IMR-90 (cell line): ENCODE measurements around the gene LRRC10B. TPM values are rescaled to one million over a fixed set of nuclear protein-coding genes. Genes with fewer than 3 reads are reported as not detected.

Experiments used
- ATAC-seq: fragments of 200-7000 bp; cut with Tn5 transposase; 2 replicates; pipeline ENCODE4 v1.9.1; 2020; ENCODE audit warnings: low read depth, mild to moderate bottlenecking, moderate library complexity
- BruUV-seq: library from RNA; stranded (reverse); fragments of 400-500 nt; replicated peaks from 2 replicates; lab custom pipeline; 2021; lab: Mats Ljungman, UMichigan
- CTCF ChIA-PET: fragments of 300-600 bp; formaldehyde crosslinking; extraction: SDS; loops from one replicate; lab custom pipeline; 2021; ENCODE audit warnings: antibody characterized with exemption; lab: Yijun Ruan, JAX
- POLR2A ChIA-PET: fragments of 300-600 bp; sonication (Branson Sonifier 250); formaldehyde crosslinking; loops from one replicate; lab custom pipeline; 2022; ENCODE audit warnings: antibody characterized with exemption; ENCODE audit not compliant: unreplicated experiment; lab: Charles Lee
- DNase-seq: peaks from one replicate; pipeline ENCODE4 v3.0.0; 2013
- H2AFZ ChIP-seq: replicated peaks from 2 replicates; pipeline ENCODE3; 2013; ENCODE audit warnings: low read length, mild to moderate bottlenecking; ENCODE audit not compliant: poor library complexity
- H2AK5ac ChIP-seq: 2 replicates; pipeline ENCODE4 v1.6.1; 2013; ENCODE audit warnings: low read depth, low read length, inconsistent platforms
- H2AK9ac ChIP-seq: replicated peaks from 2 replicates; pipeline ENCODE3; 2013; ENCODE audit warnings: mild to moderate bottlenecking, low read depth, low read length, moderate library complexity; ENCODE audit not compliant: poor library complexity
- H2BK120ac ChIP-seq: 2 replicates; pipeline ENCODE4 v1.6.1; 2013; ENCODE audit warnings: low read depth, low read length, inconsistent platforms
- H2BK15ac ChIP-seq: 3 replicates; pipeline ENCODE4 v1.6.1; 2013; ENCODE audit warnings: low read depth, low read length, inconsistent platforms
- H2BK20ac ChIP-seq: 2 replicates; pipeline ENCODE4 v1.6.1; 2013; ENCODE audit warnings: low read depth, mild to moderate bottlenecking, inconsistent platforms, low read length, moderate library complexity
- H2BK5ac ChIP-seq: 2 replicates; pipeline ENCODE4 v1.6.1; 2013; ENCODE audit warnings: mild to moderate bottlenecking, low read depth, low read length, inconsistent platforms; ENCODE audit not compliant: poor library complexity, severe bottlenecking
- H3K14ac ChIP-seq: replicated peaks from 2 replicates; pipeline ENCODE4 v1.6.1; 2013; ENCODE audit warnings: low read depth, low read length, inconsistent platforms
- H3K18ac ChIP-seq: 2 replicates; pipeline ENCODE4 v1.6.1; 2013; ENCODE audit warnings: low read depth, low read length, control low read depth
- H3K23ac ChIP-seq: 2 replicates; pipeline ENCODE4 v1.6.1; 2013; ENCODE audit warnings: low read depth, low read length, inconsistent platforms
- H3K27ac ChIP-seq: 2 replicates; pipeline ENCODE4 v1.5.1; 2013; ENCODE audit warnings: mild to moderate bottlenecking, control low read depth, low read length; ENCODE audit not compliant: insufficient read depth
- H3K27me3 ChIP-seq: 2 replicates; pipeline ENCODE4 v1.6.1; 2013; ENCODE audit warnings: low read length; ENCODE audit not compliant: control insufficient read depth, insufficient read depth
- H3K36me3 ChIP-seq: 2 replicates; pipeline ENCODE4 v1.6.1; 2013; ENCODE audit warnings: low read length, mixed read lengths; ENCODE audit not compliant: control insufficient read depth, insufficient read depth
- H3K4ac ChIP-seq: 2 replicates; pipeline ENCODE4 v1.6.1; 2013; ENCODE audit warnings: low read depth, low read length, inconsistent platforms
- H3K4me1 ChIP-seq: 2 replicates; pipeline ENCODE4 v1.6.1; 2013; ENCODE audit warnings: low read length, mixed read lengths; ENCODE audit not compliant: control insufficient read depth, insufficient read depth
- H3K4me2 ChIP-seq: 2 replicates; pipeline ENCODE4 v1.6.1; 2013; ENCODE audit warnings: low read depth, mild to moderate bottlenecking, control low read depth, low read length, moderate library complexity
- H3K4me3 ChIP-seq: 2 replicates; pipeline ENCODE4 v1.5.1; 2013; ENCODE audit warnings: low read depth, mild to moderate bottlenecking, control low read depth, low read length, moderate library complexity; ENCODE audit not compliant: insufficient read depth
- H3K56ac ChIP-seq: 2 replicates; pipeline ENCODE4 v1.6.1; 2013; ENCODE audit warnings: low read length, inconsistent platforms; ENCODE audit not compliant: insufficient read depth; ENCODE audit errors: extremely low read depth
- H3K79me1 ChIP-seq, 2 experiments: 2 replicates each; pipeline ENCODE4 v1.6.1; 2013; ENCODE audit warnings: low read length in 2 of 2, inconsistent platforms in 1 of 2, low read depth in 1 of 2
- H3K9ac ChIP-seq: 2 replicates; pipeline ENCODE4 v1.6.1; 2013; ENCODE audit warnings: low read depth, low read length, control low read depth
- H3K9me1 ChIP-seq: 2 replicates; pipeline ENCODE4 v1.6.1; 2013; ENCODE audit warnings: low read length, inconsistent platforms; ENCODE audit not compliant: insufficient read depth
- H3K9me3 ChIP-seq: 2 replicates; pipeline ENCODE4 v1.6.1; 2013; ENCODE audit warnings: low read length; ENCODE audit not compliant: control insufficient read depth, insufficient read depth
- H4K20me1 ChIP-seq: 2 replicates; pipeline ENCODE4 v1.6.1; 2013; ENCODE audit warnings: low read length, inconsistent platforms; ENCODE audit not compliant: insufficient read depth
- H4K5ac ChIP-seq: 2 replicates; pipeline ENCODE4 v1.6.1; 2013; ENCODE audit warnings: mild to moderate bottlenecking, low read depth, low read length, control low read depth
- H4K8ac ChIP-seq, 2 experiments: 2 replicates each; pipeline ENCODE4 v1.6.1; 2013; ENCODE audit warnings: low read depth in 2 of 2, low read length in 2 of 2, control low read depth in 1 of 2, inconsistent platforms in 1 of 2
- H4K91ac ChIP-seq: 2 replicates; pipeline ENCODE4 v1.6.1; 2013; ENCODE audit warnings: low read depth, low read length, inconsistent platforms; ENCODE audit not compliant: insufficient read depth
- BHLHE40 ChIP-seq: fragments of 150-350 bp; IDR thresholded peaks from 2 replicates; pipeline ENCODE4 v1.6.1; 2016; ENCODE audit warnings: mild to moderate bottlenecking, low read depth, low read length
- RAD21 ChIP-seq: IDR thresholded peaks from 2 replicates; pipeline ENCODE4 v1.6.1; 2012; ENCODE audit warnings: low read length, improper control_type of control experiment
- SMC3 ChIP-seq: fragments of 150-350 bp; IDR thresholded peaks from 2 replicates; pipeline ENCODE4 v1.6.1; 2016; ENCODE audit warnings: low read depth, mild to moderate bottlenecking, antibody characterized with exemption, low read length, moderate library complexity
- WGBS, 2 experiments: methylation state at CpG; one replicate each; pipeline versions ENCODE4 v1.1.5 to v1.1.7; 2013; ENCODE audit warnings: missing lambda C conversion rate in 2 of 2; ENCODE audit not compliant: insufficient read length in 1 of 2; ENCODE audit errors: extremely low coverage in 2 of 2; 5-methylcytosine and 5-hydroxymethylcytosine counted together
- dilution Hi-C: fragments of 300-500 bp; cut with HindIII; formaldehyde crosslinking; loops from one replicate; pipeline ENCODE4 v1.14.3; 2018; ENCODE audit warnings: low sequenced_read_pairs; ENCODE audit not compliant: unreplicated experiment
- in situ Hi-C: fragments of 300-500 bp; cut with MboI; formaldehyde crosslinking; loops from 3 replicates; pipeline ENCODE4 v1.14.3; 2019; ENCODE audit warnings: low sequenced_read_pairs, inconsistent platforms, mixed read lengths
- intact Hi-C: fragments of 100-400 bp; cut with micrococcal nuclease; formaldehyde crosslinking; loops from 2 replicates; pipeline ENCODE4 v1.10.0; 2022
- polyA plus RNA-seq, 3 experiments: library from polyadenylated mRNA; depleted of rRNA; stranded (reverse); fragments of >200 nt; gene quantifications; 2 replicates each; pipeline ENCODE4 v1.2.3, GENCODE V29; 2012; ENCODE audit warnings: low replicate concordance in 1 of 3
- total RNA-seq: library from RNA; depleted of rRNA; stranded (reverse); fragments of >200 nt; gene quantifications from 2 replicates; pipeline ENCODE4 v1.2.3, GENCODE V29; 2012

Gene LRRC10B
- total and polyA plus RNA-seq, 2 of the 4 experiments (the other 2 are of a cell fraction), result not detected

- POLR2A ChIA-PET, result no interaction called here
- H3K79me1 ChIP-seq, result no peaks in the 10 kb centered on the region
- no peaks in the 10 kb centered on the region for H3K9me1 ChIP-seq
- H3K27ac ChIP-seq, result no peak overlapping the region
- H2BK15ac ChIP-seq, result no peak overlapping the region
- H3K4me3 ChIP-seq, result no peak overlapping the region
- no peaks in the 10 kb centered on the region for H3K36me3 ChIP-seq
- no peak overlapping the region for H2AK5ac ChIP-seq
- no peak for ATAC-seq
- H3K9ac ChIP-seq, result no peak overlapping the region
- H4K5ac ChIP-seq, result no peak overlapping the region
- no peak overlapping the region for H3K56ac ChIP-seq
- H4K91ac ChIP-seq, result no peak overlapping the region
- no peak overlapping the region for H3K4ac ChIP-seq
- no peak overlapping the region for H3K23ac ChIP-seq
- H3K14ac ChIP-seq, result no peak overlapping the region
- BruUV-seq, result no TSS peak
- no peak for DNase-seq
- H3K4me1 ChIP-seq, result no peaks in the 10 kb centered on the region
- intact Hi-C loops, result no loop called here
- no peak overlapping the region for H2BK5ac ChIP-seq
- peaks cover 67% of the 10 kb centered on the region for H3K27me3 ChIP-seq
- H2AK9ac ChIP-seq, result no peak overlapping the region
- no peak overlapping the region for H3K4me2 ChIP-seq
- TF ChIP-seq RAD21 (no peak), SMC3 (no peak), BHLHE40 (no peak)
- no peaks in the 10 kb centered on the region; the same call in 1 of the 2 replicates for H3K9me3 ChIP-seq
- in situ Hi-C loops, result no loop called here
- no peak overlapping the region for H4K8ac ChIP-seq
- H2AFZ ChIP-seq, result no peak overlapping the region
- no peak overlapping the region for H2BK20ac ChIP-seq
- dilution Hi-C loops, result no loop called here
- 80% methylated on average over 1 of the region's 16 CpGs; no CpG with 5 or more reads in 1 of the 2 experiments for WGBS, 2 experiments
- CTCF ChIA-PET, result interaction anchor here (0.6 to 1.2 kb wide), 2 partner anchors 64 to 75 kb away, joined by 3 read pairs; no protein-coding TSS in a partner anchor
- H3K18ac ChIP-seq, result no peak overlapping the region
- H2BK120ac ChIP-seq, result no peak overlapping the region
- H4K20me1 ChIP-seq, result no peaks in the 10 kb centered on the region
These were observed 1.8 kb downstream of the LRRC10B start for GRCh38 chr11:61510166-61510919.
